Measurements from ENCODE around the gene SLCO2B1. TPM values are rescaled to one million over a fixed set of nuclear protein-coding genes. Genes with fewer than 3 reads are reported as not detected.

The SLCO2B1 gene
- total RNA-seq, 1 experiment from 2014 or later: 1.0 TPM

GRCh38 chr11:75185866-75186265, 35.0 kb downstream of the SLCO2B1 start:
- H3K36me3 ChIP-seq (ENCODE audit: insufficient read depth, low read length, poor library complexity, severe bottlenecking): no peaks in the 10 kb centered on the region
- no peaks in the 10 kb centered on the region for H3K4me1 ChIP-seq (ENCODE audit: insufficient read depth, low read length, poor library complexity, severe bottlenecking)
- no peak for TF ChIP-seq EZH2 (IDR thresholded peaks at IDR 0.05; ENCODE audit: borderline replicate concordance, low read depth, low read length, poor library complexity, severe bottlenecking)
- no peak for TF ChIP-seq CTCF (conservative IDR thresholded peaks at IDR 0.05; ENCODE audit: low read depth, low read length)
- DNase-seq (ENCODE audit: low spot score): no peak
- ChIA-PET POLR2A (ENCODE audit: low non-redundant PET) (no interaction called here), CTCF (no interaction called here)
- no peak overlapping the region for H3K4me3 ChIP-seq (ENCODE audit: low read depth, low read length, poor library complexity, severe bottlenecking)
- BruUV-seq (replicated peaks): no TSS peak
- intact Hi-C loops (cut with micrococcal nuclease; ENCODE audit: unreplicated experiment): no loop called here
- no peaks in the 10 kb centered on the region for H3K27me3 ChIP-seq (replicated peaks; ENCODE audit: insufficient read depth, low read depth, low read length, poor library complexity)
- H3K27ac ChIP-seq (ENCODE audit: low read depth, low read length, poor library complexity, severe bottlenecking): no peak overlapping the region
- H3K9me3 ChIP-seq (ENCODE audit: low read depth, low read length, poor library complexity, severe bottlenecking): no peaks in the 10 kb centered on the region

- Histone ChIP-seq H3K9me3 (ENCODE audit: low read depth, low read length, poor library complexity, severe bottlenecking) (no peaks in the 10 kb centered on the region), H3K27me3 (replicated peaks; ENCODE audit: insufficient read depth, low read depth, low read length, poor library complexity) (no peaks in the 10 kb centered on the region), H3K27ac (ENCODE audit: low read depth, low read length, poor library complexity, severe bottlenecking) (no peak overlapping the region), H3K4me3 (ENCODE audit: low read depth, low read length, poor library complexity, severe bottlenecking) (no peak overlapping the region), H3K36me3 (ENCODE audit: insufficient read depth, low read length, poor library complexity, severe bottlenecking) (no peaks in the 10 kb centered on the region), H3K4me1 (ENCODE audit: insufficient read depth, low read length, poor library complexity, severe bottlenecking) (no peaks in the 10 kb centered on the region)
- no TSS peak for BruUV-seq (replicated peaks)
- ChIA-PET POLR2A (ENCODE audit: low non-redundant PET) (no interaction called here), CTCF (no interaction called here)
- intact Hi-C loops (cut with micrococcal nuclease; ENCODE audit: unreplicated experiment): no loop called here
- TF ChIP-seq CTCF (conservative IDR thresholded peaks at IDR 0.05; ENCODE audit: low read depth, low read length) (no peak), EZH2 (IDR thresholded peaks at IDR 0.05; ENCODE audit: borderline replicate concordance, low read depth, low read length, poor library complexity, severe bottlenecking) (no peak)
- DNase-seq (ENCODE audit: low spot score): no peak
Measured at GRCh38 chr11:75186999-75187398, 36.1 kb downstream of the SLCO2B1 start.

GRCh38 chr11:75188671-75189070, 37.8 kb downstream of the SLCO2B1 start:
- H3K27ac ChIP-seq (ENCODE audit: low read depth, low read length, poor library complexity, severe bottlenecking): no peak overlapping the region
- intact Hi-C loops (cut with micrococcal nuclease; ENCODE audit: unreplicated experiment): no loop called here
- no peak overlapping the region for H3K4me3 ChIP-seq (ENCODE audit: low read depth, low read length, poor library complexity, severe bottlenecking)
- ChIA-PET CTCF (no interaction called here), POLR2A (ENCODE audit: low non-redundant PET) (no interaction called here)
- TF ChIP-seq CTCF (conservative IDR thresholded peaks at IDR 0.05; ENCODE audit: low read depth, low read length): no peak
- TF ChIP-seq EZH2 (IDR thresholded peaks at IDR 0.05; ENCODE audit: borderline replicate concordance, low read depth, low read length, poor library complexity, severe bottlenecking): no peak
- BruUV-seq (replicated peaks): no TSS peak
- no peaks in the 10 kb centered on the region for H3K9me3 ChIP-seq (ENCODE audit: low read depth, low read length, poor library complexity, severe bottlenecking)
- H3K36me3 ChIP-seq (ENCODE audit: insufficient read depth, low read length, poor library complexity, severe bottlenecking): no peaks in the 10 kb centered on the region
- no peak for DNase-seq (ENCODE audit: low spot score)
- no peaks in the 10 kb centered on the region for H3K27me3 ChIP-seq (replicated peaks; ENCODE audit: insufficient read depth, low read depth, low read length, poor library complexity)
- no peaks in the 10 kb centered on the region for H3K4me1 ChIP-seq (ENCODE audit: insufficient read depth, low read length, poor library complexity, severe bottlenecking)

All from A673 (cell line).